C4-2B (cell line): ENCODE results near the gene TRERF1.

ENCODE experiments used
- ZFX ChIP-seq: fragments of 450-650 bp; IDR thresholded peaks from 2 replicates; pipeline ENCODE4 v1.6.1; 2017
- TF ChIP-seq, protein P1 (sequence below): fragments of 450-650 bp; conservative IDR thresholded peaks from 2 replicates; pipeline ENCODE4 v1.5.1; 2017; ENCODE audit warnings: mild to moderate bottlenecking

DNA sequence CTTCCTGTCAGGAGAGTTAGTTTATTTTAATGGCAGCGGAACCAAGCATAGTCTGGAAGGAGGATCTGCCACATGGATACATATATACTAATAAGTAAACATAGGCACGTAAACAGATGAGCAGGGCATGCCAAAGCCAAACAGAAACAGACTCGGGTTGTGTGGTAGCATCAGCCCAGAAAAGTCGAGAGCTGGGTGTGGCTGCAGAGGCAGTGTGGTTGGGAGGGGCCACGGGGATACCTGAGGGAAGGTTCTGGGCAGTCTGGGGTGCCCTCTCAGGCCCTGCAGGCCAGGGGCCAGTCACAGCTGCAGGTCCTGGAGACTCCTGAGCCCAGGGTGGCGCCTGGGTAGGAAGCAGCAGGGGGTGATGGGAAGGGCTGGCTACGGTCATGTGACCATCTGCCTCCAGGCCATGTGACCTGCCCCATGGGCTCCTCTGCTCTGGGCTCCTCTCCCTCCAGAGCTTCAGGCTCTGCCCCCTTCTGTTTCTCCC is 191.3 kb downstream of the TRERF1 start:
- TF ChIP-seq, protein P1, sequence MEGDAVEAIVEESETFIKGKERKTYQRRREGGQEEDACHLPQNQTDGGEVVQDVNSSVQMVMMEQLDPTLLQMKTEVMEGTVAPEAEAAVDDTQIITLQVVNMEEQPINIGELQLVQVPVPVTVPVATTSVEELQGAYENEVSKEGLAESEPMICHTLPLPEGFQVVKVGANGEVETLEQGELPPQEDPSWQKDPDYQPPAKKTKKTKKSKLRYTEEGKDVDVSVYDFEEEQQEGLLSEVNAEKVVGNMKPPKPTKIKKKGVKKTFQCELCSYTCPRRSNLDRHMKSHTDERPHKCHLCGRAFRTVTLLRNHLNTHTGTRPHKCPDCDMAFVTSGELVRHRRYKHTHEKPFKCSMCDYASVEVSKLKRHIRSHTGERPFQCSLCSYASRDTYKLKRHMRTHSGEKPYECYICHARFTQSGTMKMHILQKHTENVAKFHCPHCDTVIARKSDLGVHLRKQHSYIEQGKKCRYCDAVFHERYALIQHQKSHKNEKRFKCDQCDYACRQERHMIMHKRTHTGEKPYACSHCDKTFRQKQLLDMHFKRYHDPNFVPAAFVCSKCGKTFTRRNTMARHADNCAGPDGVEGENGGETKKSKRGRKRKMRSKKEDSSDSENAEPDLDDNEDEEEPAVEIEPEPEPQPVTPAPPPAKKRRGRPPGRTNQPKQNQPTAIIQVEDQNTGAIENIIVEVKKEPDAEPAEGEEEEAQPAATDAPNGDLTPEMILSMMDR, result no peak
- TF ChIP-seq ZFX, result no peak
